GM19351 (cell line): ENCODE measurements around the gene HINT1.
"Not testable (repeated sequence)": the region's sequence is repeated elsewhere in the genome, so short reads cannot be mapped to it uniquely, and the experiment has no call there.

Experiments
- ATAC-seq: cut with Tn5 transposase; IDR thresholded peaks from one replicate; pipeline ENCODE4 v1.9.1; 2021; ENCODE audit warnings: mild to moderate bottlenecking, moderate library complexity; ENCODE audit not compliant: unreplicated experiment

The HINT1 gene

DNA sequence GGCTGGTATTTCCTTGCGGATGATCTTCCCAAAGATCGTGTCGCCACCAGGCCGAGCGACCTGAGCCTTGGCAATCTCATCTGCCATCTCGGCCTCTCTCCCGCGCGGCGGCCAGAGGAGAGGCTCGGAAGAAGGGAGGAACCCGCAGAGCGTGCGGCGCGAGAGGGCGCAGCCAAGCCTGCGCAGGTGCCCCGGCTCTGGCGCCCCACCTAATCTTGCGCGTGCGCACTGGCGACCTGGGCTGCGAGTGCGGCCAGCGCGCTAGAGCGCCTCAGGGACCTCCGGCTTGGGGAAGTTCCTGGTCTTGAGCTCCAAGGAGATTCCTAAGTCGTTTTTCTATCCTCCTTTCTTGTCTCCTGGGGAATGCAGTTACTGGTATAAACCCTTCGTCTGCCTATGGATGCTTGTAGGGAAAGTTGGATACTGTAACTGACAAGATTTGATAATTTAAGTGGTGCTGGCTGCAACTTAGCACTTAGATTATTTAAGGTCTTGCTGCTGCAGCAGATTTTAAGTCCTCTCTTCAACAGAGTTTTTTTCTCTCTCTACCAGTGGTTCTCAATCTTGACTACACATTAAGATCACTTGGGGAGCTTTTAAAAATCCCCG, at the start of gene HINT1:
Gene HINT1 (minus strand): TSS at position 138 of the 609 bp plus-strand sequence. CDS start 51 bp downstream, at position 87.
- peak; percentile 78 for ATAC-seq

DNA sequence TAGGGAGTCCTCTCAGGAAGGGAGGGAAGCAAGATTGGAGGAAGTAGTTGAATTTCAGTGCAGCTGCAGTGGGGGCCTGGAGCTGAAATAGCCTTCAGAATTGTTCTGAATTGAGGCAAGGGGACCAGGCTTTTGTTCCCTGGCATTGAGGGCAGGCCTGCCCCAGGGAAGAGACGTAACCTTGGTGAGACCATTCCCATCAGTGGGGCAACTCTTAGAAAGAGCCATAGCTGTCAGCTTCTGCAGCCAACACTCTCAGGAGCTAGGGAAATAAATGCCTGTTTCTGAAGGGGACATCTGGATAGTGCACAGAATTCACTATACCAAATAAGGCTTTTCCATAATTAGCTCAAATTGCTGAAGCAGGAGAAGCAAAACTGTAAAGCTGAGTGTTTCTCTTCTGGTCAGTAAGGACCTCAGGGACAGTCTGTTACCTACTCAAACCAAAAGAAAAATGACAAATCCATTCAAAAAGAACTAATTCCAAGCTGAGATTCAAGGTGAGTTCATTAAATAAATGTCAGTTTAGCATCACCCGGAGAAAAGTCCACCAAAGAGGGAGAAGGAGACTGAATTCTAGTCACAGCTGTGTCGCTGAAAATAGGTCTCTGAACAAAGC, 49.7 kb upstream of the HINT1 start:
- ATAC-seq = no peak

DNA sequence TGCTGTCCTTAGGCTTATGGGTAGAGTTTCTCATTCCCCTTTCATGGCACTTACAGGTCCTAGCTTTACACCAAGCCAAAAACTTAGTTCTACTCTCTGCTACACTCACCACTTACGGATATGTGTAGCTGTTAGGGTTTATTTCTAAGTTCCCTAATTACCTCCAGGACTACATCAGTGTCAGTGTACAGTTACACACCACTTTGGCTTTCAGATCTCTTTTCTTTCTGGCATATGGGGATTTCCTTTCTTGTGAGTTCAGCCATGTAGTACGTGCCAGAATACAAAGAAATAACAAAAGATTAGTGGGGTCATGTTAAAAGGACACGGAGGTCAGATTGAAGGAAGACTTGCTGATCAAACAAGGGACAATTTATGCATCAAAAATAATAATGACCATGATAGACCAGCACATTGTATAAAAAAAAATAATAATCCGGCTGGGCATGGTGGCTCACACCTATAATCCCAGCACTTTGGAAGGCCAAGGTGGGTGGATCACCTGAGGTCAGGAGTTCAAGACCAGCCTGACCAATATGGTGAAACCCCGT, 47.5 kb upstream of the HINT1 start:
- peak; percentile 13 for ATAC-seq

DNA sequence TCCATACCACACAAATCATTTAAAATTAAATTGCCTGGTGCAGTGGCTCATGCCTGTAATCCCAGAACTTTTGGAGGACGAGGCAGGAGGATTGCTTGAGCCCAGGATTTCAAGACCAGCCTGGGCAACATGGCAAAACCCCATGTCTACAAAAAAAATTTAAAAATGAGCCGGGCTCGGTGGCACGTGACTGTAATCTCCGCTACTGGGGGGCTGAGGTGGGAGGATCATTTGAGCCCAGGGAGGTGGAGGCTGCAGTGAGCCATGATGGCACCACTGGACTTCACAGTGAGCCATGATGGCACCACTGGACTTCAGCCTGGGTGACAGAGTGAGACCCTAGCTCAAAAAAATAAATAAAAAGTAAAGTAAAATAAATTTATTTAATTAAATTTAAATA, 46.6 kb upstream of the HINT1 start:
- no peak for ATAC-seq

DNA sequence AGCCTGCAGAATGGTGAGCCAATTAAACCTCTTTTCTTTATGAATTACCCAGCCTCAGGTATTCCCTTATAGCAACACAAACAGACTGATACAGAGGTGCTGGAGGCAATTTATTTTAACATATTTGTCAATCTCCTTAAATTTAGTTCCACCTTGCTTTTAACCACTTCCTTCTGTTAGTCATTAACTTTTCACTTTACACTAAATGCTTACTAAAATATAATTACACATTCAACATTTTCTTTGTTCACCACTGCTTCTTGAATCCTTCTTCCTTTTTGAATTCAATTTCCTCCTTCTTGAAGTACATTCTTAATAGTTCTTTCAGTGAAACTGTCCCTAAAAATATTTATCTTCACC, 45.1 kb upstream of the HINT1 start:
- no peak for ATAC-seq

DNA sequence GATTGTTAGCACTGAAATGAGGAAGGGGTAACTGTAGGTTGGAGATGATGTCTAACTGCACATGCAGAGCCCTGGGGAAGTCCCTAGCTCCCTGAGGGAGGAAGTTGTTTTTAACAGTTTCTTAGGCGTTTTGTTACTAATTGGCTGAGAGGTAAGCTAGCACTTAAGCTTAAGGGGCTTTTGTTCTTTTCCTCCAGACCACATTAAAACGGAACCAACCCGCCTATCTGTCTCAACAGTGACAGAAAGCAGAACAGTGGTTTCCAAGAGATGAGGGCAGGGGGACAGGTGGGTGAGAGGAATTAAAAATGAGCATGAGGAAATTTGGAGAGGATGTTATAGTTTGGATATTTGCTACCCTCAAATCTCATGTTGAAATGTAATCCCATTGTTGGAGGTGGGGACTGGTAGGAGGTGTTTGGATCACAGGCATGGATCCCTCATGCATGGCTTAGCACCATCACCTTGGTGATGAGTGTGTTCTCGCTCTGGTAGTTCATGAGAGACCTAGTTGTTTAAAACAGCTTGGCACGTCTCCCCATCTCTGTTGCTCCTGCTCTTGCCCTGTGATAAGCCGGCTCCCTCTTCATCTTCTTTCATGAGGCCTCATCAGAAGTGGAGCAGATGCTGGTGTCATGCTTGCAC, 44.6 kb upstream of the HINT1 start:
- ATAC-seq = peak; percentile 87

DNA sequence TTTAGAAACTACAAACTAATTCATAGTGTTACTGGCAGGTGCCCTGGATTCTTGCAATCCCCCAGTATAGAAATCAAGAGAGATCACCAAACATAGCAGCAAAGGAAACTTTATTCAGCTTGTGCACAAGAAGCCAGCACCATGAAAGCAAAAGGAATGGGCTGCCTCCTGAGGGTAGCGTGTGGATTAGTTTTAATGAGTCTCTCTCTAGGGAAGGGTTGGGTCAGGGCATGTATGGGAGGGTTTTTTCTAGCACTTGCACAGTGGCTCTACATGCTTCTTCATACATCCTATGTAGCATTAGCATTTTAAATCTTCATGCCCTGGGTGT, 44.1 kb upstream of the HINT1 start:
- no peak for ATAC-seq

DNA sequence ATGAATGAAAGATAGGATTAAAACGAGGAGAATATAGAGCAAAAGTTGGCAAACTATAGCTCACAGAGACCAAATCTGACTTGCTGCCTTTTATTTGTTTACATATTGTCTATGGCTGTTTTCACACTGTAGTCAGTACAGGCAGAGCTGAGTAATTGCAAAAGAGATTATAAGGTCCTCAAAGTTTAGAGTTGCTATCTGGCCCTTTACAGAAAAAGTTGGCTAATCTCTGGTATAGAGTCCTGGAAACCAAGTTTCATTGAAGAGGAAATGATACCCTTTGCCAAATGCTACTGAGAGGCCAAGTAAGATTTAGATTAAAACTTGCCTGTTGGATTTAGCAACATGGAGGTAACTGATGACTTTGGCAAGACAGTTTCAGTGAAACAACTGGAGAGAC, 41.7 kb upstream of the HINT1 start:
- ATAC-seq = no peak

DNA sequence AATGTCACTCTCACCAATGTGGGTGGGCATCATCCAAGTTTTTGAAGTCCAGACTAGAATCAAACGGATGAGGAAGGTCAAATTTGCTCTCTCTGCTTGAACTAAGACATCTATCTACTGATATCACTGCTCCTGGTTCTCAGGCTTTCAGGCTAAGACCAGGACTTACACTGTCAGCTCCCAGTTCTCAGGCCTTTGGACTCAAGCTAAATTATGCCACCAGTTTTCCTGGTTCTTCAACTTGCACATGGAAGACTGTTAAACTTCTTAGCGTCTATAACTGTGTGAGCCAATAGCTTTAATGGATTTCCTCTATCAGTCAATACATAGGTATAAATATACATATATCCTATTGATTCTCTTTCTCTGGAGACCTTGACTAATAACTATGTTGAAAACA, 41.0 kb upstream of the HINT1 start:
- no peak for ATAC-seq

DNA sequence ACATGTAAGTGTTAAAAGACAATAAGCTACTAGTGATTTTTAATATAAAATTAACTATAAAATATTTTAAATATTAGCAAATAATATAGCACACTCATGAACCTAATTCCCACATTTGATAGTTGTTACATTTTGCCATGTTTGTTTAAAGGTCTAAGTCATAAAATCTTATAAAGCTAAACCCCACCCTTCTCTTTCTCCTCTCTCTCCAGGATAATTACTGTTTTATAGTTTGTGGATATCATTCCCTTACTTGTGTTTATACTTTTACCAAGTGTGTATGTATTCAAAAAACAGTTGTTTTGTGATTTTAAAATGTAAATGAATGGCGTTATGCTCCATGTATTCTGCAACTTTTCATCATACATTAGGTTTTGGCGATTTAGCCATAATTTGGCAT, 39.9 kb upstream of the HINT1 start:
- no peak for ATAC-seq

DNA sequence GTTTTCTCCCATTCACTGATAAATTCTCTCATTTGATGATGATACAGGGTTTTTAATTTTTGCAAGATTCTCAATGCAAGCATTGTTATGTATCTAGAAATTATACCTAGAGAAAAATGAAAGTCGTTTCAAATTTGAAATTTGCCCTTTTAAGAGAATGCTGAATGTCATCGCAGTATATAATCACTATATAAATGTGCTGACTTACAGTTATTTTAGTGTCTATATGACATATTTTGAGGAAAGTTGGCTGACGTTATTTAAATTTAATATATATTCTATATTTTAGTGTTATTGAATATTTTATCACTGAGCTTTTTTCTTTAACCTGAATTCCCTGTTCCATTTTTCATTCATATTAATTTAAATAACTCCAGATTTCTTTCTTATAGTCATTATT, 35.5 kb upstream of the HINT1 start:
- ATAC-seq = no peak

DNA sequence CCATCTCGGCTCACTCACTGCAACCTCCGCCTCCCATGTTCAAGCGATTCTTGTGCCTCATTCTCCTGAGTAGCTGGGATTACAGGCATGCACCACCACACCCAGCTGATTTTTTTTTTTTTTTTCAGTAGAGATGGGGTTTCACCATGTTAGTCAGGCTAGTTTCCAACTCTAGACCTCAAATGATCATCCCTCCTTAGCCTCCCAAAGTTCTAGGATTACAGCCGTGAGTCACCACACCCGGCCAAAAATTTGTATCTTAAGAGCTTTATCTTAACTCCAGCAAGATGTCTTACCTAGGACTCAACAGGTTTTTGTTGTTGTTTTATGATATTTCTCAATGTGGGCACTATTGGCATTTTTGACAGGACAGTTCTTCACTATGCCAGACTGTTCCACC, 33.6 kb upstream of the HINT1 start:
- no peak for ATAC-seq

DNA sequence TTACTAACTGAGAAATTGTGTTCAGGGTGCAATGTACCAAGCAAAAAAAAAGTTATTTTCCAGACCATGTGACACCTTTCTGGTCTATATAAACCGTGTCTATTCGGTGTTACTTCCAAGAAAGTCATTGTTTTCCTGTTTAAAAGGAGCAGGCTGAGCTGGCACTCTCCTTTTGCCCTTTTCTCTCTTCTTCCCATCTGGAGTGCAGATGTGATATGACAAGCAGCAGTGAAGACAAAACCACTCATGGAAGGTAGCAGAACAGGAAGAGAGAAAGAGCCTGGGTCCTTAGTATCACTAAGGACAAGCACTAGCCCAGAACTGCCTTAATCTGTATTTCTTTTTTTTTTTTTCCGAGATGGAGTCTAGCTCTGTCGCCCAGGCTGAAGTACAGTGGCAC, 31.3 kb upstream of the HINT1 start:
- no peak for ATAC-seq

DNA sequence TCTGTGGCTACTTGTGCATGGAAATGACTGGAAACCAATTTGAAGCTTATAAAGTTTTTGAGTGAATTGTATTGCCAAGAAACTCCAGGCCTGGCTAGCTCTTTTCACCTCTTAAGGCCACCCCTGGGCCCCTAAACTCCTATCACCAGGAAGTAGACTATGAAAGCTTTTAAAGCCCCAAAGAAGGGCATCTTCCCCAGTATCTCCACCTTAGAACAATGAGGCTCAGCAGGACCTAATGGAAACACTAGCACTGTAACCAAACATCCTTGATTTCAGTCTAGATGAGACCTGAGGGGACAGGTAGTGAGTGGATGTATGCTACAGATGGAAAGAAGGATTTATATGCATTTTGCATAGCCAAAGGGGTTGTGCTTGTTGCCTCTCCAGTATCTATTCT, 30.6 kb upstream of the HINT1 start:
- no peak for ATAC-seq

DNA sequence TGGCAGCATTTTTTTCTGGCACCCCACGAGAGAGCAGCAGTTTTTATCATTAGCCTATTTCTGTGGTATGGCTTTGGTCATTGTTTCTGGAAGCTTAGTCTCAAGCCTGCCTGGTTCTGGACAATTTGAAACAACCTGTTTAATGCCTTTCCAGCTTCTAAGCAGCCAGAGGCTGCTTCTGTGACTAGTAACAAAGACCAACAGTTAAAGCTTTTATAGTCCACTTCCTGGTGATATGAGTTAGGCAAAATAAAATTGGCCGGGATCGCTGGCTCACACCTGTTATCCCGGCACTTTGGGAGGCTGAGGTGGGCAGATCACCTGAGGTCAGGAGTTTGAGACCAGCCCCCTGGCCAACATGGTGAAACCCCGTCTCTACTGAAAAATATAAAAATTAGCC, 29.7 kb upstream of the HINT1 start:
- ATAC-seq = no peak

DNA sequence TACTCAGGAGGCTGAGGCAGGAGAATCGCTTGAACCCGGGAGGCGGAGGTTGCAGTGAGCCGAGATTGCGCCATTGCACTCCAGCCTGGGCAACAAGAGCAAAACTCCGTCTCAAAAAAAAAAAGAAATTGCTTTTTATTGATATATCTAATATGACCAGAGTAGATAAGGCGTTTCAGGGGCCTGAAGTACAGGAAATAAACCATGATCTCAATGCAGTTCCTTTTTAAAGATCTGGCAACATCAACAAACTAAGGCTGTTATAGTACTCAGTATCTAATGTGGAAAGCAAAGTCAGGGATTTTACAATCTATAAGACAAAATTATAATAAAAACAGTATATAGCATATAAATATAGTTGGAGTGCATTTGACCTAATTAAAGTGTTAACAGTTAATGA, 28.8 kb upstream of the HINT1 start:
- not testable (repeated sequence) for ATAC-seq

DNA sequence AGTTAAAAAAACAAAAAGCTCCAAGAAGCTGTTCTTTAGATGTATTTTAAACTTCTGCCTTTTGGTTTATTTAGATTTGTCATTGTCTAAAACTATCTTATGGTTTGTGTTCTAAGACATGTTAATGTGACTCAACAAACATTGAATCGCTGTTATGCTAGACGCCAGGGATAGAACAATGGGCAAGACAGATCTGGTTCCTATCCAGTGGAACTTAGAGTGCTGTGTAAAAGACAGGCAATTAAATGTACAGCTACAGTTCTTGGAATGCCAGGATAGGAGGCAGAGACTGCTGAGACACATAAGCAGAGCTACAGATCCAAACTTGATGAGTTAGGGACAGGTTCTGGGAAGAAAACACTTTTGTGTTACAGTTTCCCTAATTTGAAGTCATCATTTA, 28.1 kb upstream of the HINT1 start:
- ATAC-seq = no peak

DNA sequence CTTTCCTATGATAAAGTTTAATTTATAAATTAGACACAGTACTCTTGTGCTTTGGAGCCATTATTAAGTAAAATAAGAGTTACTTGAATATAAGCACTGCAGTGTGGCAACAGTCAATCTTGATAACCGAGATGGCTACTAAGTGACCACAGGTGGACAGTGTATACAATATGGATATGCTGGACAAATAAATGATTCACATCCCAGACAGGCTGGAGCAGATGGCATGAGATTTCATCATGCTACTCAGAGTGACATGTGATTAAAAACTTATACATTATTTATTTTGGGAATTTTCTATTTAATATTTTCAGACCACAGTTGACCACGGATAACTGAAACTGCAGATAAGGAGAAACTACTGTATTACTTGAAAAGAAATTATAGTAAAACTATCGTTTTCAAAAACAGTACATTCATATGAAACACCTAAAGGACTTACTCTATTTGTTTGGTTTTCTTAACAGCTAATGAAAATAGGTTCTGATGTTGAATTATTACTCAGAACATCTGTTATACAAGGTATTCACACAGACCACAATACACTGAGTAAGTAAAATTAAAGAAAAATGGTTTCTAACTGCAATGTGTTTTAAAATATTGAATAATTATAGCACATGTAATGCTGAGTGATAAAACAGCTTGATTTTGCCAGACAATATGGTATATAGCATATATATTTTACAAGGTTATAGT, 21.7 kb upstream of the HINT1 start:
- ATAC-seq = no peak

DNA sequence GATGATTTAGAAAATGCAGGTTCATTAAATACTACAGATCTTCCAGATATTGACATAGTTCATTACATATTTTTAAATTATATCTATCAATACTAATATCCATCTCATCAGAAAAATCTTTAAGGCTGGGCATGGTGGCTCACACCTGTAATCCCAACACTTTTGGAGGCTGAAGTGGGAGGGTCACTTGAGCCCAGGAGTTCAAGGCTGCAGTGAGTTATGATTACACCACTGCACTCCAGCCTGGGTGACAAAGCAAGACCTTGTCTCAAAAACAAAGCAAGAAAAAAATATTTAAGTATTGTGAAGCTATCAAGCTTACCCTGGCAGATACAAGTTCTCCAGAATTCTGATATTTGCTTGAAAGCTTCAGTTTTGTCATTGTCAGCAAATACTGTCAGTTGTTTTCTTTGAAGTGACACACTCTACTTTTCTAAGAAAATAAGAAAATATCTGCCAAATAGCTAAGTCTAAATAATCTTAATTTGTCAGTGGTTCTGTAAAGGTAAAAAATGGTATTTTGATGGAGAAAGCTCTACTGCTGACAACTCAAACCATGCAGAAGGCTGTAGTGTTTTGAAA, 20.6 kb upstream of the HINT1 start:
- ATAC-seq = no peak

DNA sequence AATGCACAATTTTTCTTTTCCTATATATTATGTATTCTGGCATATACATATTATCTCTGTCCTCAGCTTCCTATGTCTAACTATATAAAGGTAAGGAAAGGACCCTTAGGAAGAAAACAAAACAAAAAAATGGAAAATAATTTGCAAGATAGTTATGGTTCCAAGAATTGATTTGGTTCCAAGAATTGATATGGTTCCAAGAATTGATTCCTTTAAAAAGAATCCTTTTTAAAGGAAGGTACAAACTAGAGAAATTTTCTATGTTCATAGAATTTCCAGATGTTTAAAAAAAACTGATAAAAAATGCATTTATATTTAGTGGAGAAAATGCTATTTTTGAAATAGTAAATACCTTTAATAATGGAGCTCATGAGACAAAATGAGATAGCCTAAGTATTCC, 17.8 kb upstream of the HINT1 start:
- no peak for ATAC-seq

DNA sequence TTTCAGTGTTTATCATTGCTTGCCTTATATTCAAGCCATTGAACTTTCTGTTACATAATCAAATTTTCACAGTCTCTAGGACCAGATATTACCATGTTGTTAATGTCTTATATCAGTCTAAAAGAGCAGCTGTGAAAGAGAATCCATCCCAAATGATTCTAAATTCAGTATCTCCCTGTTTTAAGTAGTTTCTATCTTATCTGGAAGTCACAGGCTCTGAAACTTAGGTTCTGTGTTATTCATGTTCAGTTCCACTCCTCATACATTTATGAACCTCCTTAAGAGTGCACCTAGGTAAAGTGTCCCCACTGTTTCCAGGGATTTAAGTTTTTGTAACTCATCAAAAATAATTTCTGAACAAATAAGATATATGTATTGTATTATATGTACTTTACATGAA, 15.4 kb upstream of the HINT1 start:
- no peak for ATAC-seq
